K562 (cell line): ENCODE results near the gene A4GALT. TPM values are rescaled to one million over a fixed set of nuclear protein-coding genes. Genes with fewer than 3 reads are reported as not detected.
A peak's percentile ranks its signal among the peaks of the same experiment; 100 is the strongest.

Experiments
- ARHGAP35 ChIP-seq: fragments of 450-650 bp; IDR thresholded peaks from 2 replicates; pipeline ENCODE4 v1.6.1; 2018; ENCODE audit not compliant: partially characterized antibody
- CBFA2T3 ChIP-seq: fragments of 450-650 bp; IDR thresholded peaks from 2 replicates; pipeline ENCODE4 v1.6.1; 2017
- CBFB ChIP-seq: sonication (generic); formaldehyde crosslinking; IDR thresholded peaks from 2 replicates; pipeline ENCODE4 v1.4.0; 2020; ENCODE audit warnings: mild to moderate bottlenecking, missing genetic modification reagents
- CBX2 ChIP-seq: fragments of 200-600 bp; sonication (generic); IDR thresholded peaks from one replicate; pipeline ENCODE4 v1.6.1; 2012; ENCODE audit warnings: mild to moderate bottlenecking, low read length, inconsistent platforms; ENCODE audit not compliant: insufficient read depth, poor library complexity, severe bottlenecking
- MEIS2 ChIP-seq: fragments of 450-650 bp; IDR thresholded peaks from 2 replicates; pipeline ENCODE4 v1.6.1; 2014; ENCODE audit warnings: mild to moderate bottlenecking; ENCODE audit not compliant: partially characterized antibody
- U2AF2 ChIP-seq: fragments of 200-400 bp; formaldehyde crosslinking; optimal IDR thresholded peaks from 2 replicates; pipeline ENCODE3; 2017; ENCODE audit warnings: low read depth, mild to moderate bottlenecking, low read length
- XRCC3 ChIP-seq: fragments of 450-650 bp; IDR thresholded peaks from 2 replicates; pipeline ENCODE4 v1.6.1; 2017; ENCODE audit warnings: mild to moderate bottlenecking, moderate library complexity
- ZNF23 ChIP-seq: fragments of 250-450 bp; sonication (Bioruptor Pico); IDR thresholded peaks from 2 replicates; pipeline ENCODE4 v1.4.0; 2020; ENCODE audit warnings: mild to moderate bottlenecking
- polyA plus RNA-seq, 8 experiments: library from polyadenylated mRNA; depleted of rRNA in 4 of 8; stranded (reverse) in 5 of 8; unstranded in 3 of 8; fragments of >200 nt; fragmentation: Nextera tagmentation in 2 of 8; fragmentation: Illumina TruSeq in 1 of 8; extraction: Ambion mirVana in 2 of 8; extraction: Trizol in 1 of 8; gene quantifications; 2 replicates each; pipeline versions ENCODE4 v1.2.1 to v1.2.3, GENCODE V29; 2011 to 2014; ENCODE audit warnings: inconsistent platforms in 1 of 8, missing spikeins in 1 of 8
- total RNA-seq, 7 experiments: library from RNA; depleted of rRNA in 6 of 7; stranded (reverse); fragments of >200 nt in 6 of 7; fragmentation: Illumina TruSeq in 2 of 7; extraction: Trizol in 2 of 7; gene quantifications; 2 replicates each; pipeline versions ENCODE4 v1.2.1 to v1.2.3, GENCODE V29; 2011 to 2021; ENCODE audit warnings: low replicate concordance in 1 of 7
- TF ChIP-seq, protein P1 (sequence below): fragments of 450-650 bp; IDR thresholded peaks from 2 replicates; pipeline ENCODE4 v1.6.1; 2017; ENCODE audit warnings: antibody characterized with exemption
- TF ChIP-seq, protein P2 (sequence below): fragments of 450-650 bp; IDR thresholded peaks from 2 replicates; pipeline ENCODE4 v1.6.1; 2016
- TF ChIP-seq, protein P3 (sequence below): fragments of 200-600 bp; sonication (generic); IDR thresholded peaks from one replicate; pipeline ENCODE4 v1.6.1; 2012; ENCODE audit warnings: mild to moderate bottlenecking, low read depth, low read length, inconsistent platforms
- TF ChIP-seq, protein P4 (sequence below): sonication (generic); formaldehyde crosslinking; IDR thresholded peaks from 2 replicates; pipeline ENCODE4 v1.8.0; 2022; ENCODE audit warnings: missing genetic modification reagents, mild to moderate bottlenecking, borderline replicate concordance

Gene A4GALT
- total and polyA plus RNA-seq, 9 of the 15 experiments (the other 6 are each of a cell fraction or from before 2014, with no cell fraction given), result 0.07 to 0.11 TPM; not detected in 7

DNA sequence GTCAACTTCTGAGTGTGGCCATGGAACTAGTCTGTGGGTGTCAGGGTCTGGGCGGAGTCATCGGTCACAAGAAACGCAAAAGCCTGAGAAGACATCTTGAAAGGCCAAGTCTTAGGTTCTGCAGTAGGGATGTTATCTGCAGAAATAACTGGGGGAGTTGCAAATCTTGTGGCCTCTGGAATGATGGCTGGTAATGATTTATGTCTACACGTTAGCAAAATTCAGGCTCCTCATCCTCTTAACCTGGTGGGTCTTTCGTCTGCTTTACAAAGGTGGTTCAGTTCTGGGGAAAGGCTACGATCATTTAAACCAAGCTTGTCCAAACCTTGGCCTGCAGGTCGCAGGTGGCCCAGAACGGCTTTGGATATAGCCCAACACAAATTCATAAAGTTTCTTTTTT lies 64.1 kb downstream of the A4GALT start (continued):
- TF ChIP-seq ARHGAP35 (no peak), CBFA2T3 (no peak), CBFB (CRISPR knock-in tag) (no peak), CBX2 (no peak), XRCC3 (no peak), ZNF23 (CRISPR knock-in tag) (no peak), U2AF2 (no peak), MEIS2 (peak; percentile 87)
- TF ChIP-seq, protein P1, sequence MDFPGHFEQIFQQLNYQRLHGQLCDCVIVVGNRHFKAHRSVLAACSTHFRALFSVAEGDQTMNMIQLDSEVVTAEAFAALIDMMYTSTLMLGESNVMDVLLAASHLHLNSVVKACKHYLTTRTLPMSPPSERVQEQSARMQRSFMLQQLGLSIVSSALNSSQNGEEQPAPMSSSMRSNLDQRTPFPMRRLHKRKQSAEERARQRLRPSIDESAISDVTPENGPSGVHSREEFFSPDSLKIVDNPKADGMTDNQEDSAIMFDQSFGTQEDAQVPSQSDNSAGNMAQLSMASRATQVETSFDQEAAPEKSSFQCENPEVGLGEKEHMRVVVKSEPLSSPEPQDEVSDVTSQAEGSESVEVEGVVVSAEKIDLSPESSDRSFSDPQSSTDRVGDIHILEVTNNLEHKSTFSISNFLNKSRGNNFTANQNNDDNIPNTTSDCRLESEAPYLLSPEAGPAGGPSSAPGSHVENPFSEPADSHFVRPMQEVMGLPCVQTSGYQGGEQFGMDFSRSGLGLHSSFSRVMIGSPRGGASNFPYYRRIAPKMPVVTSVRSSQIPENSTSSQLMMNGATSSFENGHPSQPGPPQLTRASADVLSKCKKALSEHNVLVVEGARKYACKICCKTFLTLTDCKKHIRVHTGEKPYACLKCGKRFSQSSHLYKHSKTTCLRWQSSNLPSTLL, result no peak
- TF ChIP-seq, protein P2, sequence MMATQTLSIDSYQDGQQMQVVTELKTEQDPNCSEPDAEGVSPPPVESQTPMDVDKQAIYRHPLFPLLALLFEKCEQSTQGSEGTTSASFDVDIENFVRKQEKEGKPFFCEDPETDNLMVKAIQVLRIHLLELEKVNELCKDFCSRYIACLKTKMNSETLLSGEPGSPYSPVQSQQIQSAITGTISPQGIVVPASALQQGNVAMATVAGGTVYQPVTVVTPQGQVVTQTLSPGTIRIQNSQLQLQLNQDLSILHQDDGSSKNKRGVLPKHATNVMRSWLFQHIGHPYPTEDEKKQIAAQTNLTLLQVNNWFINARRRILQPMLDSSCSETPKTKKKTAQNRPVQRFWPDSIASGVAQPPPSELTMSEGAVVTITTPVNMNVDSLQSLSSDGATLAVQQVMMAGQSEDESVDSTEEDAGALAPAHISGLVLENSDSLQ, result peak; percentile 72
- TF ChIP-seq, protein P3, sequence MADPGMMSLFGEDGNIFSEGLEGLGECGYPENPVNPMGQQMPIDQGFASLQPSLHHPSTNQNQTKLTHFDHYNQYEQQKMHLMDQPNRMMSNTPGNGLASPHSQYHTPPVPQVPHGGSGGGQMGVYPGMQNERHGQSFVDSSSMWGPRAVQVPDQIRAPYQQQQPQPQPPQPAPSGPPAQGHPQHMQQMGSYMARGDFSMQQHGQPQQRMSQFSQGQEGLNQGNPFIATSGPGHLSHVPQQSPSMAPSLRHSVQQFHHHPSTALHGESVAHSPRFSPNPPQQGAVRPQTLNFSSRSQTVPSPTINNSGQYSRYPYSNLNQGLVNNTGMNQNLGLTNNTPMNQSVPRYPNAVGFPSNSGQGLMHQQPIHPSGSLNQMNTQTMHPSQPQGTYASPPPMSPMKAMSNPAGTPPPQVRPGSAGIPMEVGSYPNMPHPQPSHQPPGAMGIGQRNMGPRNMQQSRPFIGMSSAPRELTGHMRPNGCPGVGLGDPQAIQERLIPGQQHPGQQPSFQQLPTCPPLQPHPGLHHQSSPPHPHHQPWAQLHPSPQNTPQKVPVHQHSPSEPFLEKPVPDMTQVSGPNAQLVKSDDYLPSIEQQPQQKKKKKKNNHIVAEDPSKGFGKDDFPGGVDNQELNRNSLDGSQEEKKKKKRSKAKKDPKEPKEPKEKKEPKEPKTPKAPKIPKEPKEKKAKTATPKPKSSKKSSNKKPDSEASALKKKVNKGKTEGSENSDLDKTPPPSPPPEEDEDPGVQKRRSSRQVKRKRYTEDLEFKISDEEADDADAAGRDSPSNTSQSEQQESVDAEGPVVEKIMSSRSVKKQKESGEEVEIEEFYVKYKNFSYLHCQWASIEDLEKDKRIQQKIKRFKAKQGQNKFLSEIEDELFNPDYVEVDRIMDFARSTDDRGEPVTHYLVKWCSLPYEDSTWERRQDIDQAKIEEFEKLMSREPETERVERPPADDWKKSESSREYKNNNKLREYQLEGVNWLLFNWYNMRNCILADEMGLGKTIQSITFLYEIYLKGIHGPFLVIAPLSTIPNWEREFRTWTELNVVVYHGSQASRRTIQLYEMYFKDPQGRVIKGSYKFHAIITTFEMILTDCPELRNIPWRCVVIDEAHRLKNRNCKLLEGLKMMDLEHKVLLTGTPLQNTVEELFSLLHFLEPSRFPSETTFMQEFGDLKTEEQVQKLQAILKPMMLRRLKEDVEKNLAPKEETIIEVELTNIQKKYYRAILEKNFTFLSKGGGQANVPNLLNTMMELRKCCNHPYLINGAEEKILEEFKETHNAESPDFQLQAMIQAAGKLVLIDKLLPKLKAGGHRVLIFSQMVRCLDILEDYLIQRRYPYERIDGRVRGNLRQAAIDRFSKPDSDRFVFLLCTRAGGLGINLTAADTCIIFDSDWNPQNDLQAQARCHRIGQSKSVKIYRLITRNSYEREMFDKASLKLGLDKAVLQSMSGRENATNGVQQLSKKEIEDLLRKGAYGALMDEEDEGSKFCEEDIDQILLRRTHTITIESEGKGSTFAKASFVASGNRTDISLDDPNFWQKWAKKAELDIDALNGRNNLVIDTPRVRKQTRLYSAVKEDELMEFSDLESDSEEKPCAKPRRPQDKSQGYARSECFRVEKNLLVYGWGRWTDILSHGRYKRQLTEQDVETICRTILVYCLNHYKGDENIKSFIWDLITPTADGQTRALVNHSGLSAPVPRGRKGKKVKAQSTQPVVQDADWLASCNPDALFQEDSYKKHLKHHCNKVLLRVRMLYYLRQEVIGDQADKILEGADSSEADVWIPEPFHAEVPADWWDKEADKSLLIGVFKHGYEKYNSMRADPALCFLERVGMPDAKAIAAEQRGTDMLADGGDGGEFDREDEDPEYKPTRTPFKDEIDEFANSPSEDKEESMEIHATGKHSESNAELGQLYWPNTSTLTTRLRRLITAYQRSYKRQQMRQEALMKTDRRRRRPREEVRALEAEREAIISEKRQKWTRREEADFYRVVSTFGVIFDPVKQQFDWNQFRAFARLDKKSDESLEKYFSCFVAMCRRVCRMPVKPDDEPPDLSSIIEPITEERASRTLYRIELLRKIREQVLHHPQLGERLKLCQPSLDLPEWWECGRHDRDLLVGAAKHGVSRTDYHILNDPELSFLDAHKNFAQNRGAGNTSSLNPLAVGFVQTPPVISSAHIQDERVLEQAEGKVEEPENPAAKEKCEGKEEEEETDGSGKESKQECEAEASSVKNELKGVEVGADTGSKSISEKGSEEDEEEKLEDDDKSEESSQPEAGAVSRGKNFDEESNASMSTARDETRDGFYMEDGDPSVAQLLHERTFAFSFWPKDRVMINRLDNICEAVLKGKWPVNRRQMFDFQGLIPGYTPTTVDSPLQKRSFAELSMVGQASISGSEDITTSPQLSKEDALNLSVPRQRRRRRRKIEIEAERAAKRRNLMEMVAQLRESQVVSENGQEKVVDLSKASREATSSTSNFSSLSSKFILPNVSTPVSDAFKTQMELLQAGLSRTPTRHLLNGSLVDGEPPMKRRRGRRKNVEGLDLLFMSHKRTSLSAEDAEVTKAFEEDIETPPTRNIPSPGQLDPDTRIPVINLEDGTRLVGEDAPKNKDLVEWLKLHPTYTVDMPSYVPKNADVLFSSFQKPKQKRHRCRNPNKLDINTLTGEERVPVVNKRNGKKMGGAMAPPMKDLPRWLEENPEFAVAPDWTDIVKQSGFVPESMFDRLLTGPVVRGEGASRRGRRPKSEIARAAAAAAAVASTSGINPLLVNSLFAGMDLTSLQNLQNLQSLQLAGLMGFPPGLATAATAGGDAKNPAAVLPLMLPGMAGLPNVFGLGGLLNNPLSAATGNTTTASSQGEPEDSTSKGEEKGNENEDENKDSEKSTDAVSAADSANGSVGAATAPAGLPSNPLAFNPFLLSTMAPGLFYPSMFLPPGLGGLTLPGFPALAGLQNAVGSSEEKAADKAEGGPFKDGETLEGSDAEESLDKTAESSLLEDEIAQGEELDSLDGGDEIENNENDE, result no peak
- TF ChIP-seq, protein P4, sequence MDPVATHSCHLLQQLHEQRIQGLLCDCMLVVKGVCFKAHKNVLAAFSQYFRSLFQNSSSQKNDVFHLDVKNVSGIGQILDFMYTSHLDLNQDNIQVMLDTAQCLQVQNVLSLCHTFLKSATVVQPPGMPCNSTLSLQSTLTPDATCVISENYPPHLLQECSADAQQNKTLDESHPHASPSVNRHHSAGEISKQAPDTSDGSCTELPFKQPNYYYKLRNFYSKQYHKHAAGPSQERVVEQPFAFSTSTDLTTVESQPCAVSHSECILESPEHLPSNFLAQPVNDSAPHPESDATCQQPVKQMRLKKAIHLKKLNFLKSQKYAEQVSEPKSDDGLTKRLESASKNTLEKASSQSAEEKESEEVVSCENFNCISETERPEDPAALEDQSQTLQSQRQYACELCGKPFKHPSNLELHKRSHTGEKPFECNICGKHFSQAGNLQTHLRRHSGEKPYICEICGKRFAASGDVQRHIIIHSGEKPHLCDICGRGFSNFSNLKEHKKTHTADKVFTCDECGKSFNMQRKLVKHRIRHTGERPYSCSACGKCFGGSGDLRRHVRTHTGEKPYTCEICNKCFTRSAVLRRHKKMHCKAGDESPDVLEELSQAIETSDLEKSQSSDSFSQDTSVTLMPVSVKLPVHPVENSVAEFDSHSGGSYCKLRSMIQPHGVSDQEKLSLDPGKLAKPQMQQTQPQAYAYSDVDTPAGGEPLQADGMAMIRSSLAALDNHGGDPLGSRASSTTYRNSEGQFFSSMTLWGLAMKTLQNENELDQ (CRISPR knock-in tag), result no peak
